ENCODE results near the gene SRP9.

GRCh38 chr1:225776294-225776693 is 1.3 kb upstream of the SRP9 start:
- TF ChIP-seq, protein P1, sequence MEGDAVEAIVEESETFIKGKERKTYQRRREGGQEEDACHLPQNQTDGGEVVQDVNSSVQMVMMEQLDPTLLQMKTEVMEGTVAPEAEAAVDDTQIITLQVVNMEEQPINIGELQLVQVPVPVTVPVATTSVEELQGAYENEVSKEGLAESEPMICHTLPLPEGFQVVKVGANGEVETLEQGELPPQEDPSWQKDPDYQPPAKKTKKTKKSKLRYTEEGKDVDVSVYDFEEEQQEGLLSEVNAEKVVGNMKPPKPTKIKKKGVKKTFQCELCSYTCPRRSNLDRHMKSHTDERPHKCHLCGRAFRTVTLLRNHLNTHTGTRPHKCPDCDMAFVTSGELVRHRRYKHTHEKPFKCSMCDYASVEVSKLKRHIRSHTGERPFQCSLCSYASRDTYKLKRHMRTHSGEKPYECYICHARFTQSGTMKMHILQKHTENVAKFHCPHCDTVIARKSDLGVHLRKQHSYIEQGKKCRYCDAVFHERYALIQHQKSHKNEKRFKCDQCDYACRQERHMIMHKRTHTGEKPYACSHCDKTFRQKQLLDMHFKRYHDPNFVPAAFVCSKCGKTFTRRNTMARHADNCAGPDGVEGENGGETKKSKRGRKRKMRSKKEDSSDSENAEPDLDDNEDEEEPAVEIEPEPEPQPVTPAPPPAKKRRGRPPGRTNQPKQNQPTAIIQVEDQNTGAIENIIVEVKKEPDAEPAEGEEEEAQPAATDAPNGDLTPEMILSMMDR (optimal IDR thresholded peaks at IDR 0.05 in 1 of 3, IDR thresholded peaks at IDR 0.05 in 1 of 3, conservative IDR thresholded peaks at IDR 0.05 in 1 of 3; ENCODE audit: extremely low read depth in 1 of 3, insufficient read depth in 2 of 3, low read length in 3 of 3) = no peak
- no peak for TF ChIP-seq EZH2 (IDR thresholded peaks at IDR 0.05; ENCODE audit: low read length)
